DMS53 (cell line): ENCODE data around the gene LDHD.
"Not testable (repeated sequence)": the region's sequence is repeated elsewhere in the genome, so short reads cannot be mapped to it uniquely, and the experiment has no call there.

Experiments used
- DNase-seq: peaks from one replicate; lab custom pipeline; 2025; lab: John Stamatoyannopoulos, UW

The LDHD gene

DNA sequence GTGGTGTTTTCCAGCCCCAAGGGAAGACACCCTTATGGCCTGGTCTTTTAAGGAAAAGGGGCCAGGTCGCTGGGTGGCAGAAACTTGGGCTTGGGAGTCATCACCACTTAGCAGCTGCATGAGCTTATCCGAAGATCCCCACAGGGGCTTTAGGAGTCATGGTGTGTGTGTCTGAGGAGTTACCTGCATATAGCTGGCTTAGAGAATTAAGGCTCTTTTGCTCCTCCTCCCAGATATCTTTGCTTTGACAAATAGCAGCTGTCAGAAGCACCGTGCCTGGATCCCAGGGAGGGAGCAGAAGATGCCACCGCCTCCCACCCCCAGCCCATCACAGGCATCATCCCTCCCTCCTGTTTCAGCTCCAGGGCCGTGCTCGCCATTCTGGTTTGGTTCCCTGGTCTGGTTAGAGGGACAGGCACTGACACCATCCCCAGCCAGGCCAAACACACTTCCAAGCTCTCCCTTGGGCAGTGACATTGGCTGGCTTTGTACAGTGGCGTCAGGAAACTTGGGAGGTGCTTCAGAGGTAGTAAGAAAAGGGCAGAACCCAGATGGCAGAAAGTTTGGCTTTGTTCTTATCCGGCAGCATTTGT is 17.4 kb downstream of the LDHD start:
- DNase-seq: no peak

DNA sequence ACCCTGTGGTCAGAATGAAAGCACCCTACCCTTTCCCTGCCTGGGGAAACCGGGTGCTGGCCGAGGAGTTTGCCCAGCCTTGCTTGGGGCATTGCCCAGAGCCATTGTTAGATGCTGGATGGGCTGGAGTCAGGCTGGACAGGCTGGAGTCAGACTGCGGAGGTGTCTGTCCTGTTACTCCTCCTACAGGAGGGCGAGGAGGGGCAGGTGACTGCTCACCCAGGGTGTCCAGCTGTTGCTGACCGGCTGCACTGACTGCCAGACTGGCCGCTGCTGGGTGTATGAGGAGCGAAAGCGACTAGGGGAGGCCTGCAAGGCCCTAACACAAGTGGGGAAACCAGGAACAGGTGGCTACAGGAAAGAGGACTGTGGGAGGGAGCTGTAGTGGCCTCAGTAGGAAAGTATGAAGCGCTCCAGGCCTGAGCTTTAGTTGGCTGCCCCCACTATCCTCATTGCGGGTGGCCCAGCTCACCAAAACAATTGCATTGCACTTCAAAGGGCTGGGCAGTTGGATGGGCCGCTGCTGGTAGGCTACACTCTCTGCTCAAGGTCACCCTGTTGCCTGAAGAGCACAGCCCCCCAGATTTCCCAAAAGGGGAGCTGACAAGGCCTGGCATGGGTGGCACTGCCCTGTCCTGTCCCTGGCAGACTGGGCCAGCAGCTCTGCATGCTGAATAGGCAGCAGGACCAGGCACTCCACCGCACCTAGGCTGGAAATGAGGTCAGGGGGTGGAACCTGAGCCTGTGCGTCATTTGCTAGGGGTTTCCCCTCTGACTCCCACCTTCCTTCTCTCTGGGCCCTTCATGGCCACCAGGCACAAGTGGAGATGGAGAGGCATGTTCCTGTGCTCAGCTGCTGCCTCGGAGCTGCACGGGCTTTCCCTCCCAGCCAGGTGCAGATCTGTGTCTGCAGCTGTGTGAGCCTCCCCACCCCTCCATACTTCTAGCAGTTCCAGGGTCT is 18.4 kb downstream of the LDHD start:
- peak; percentile 75 for DNase-seq

DNA sequence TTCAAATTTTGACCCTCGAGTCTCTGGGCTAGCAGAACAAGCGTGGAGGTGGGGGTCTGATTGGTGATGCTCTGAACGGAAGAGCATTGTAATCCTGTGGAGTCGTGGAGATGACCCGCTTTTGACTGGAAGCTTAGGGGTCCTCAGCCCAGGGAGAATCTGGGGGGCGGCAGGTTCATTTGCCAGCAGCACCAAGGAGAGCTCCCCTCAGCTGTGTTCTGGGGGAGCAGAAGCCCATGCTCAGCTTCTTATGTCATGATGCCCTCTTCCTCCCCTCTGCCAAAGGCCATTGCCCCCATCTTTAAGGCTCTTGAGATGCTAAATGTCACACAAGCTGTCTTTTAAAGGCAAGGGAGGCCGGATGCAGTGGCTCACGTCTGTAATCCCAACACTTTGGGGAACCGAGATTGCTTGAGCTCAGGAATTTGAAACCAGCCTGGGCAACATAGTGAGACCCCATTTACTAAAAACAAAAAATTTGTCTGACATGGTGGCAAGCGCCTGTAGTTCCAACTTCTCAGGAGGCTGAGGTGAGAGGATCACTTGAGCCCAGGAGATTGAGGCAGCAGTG is 19.3 kb downstream of the LDHD start:
- DNase-seq: no peak

DNA sequence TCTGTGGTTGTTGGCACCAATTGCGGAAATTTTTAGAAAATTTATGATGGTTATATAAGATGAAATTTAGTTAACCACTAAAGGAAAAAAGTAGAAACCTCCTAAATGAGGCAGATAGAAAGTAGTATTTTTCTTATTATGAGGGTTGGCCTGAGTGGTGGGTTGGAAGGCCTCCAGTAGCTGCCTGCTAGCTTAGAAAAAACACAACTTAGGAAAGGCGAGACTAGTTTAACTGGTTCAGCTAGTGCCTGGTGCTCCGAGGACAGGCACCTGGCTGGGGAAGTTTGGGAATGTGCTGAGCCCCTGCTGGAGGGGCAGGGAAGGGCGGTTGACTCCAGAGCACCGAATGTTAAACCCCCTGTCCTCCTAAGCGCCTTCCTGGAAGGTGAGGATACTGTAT is 19.9 kb downstream of the LDHD start:
- DNase-seq: peak; percentile 89

DNA sequence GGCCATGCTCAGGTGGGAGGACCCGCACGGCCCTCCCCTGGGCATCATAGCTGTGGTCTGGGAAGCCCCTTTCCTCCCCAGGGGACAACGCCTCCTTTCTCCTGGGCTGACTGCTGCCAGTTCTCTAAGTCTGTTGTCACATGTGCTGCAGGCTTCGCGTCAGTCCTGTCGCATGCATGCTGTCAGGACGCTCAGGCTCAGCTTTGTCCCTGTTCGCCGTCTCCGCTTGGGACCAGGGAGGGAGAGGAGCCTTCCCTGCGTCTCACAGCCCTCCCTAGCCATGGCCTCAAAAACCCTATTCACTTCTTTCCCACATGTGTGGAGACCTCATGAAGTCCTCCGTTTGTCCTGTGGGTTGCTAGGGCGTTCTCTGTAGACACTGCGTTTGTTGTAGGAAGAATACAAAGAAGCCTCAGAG is 21.4 kb downstream of the LDHD start:
- DNase-seq: no peak

DNA sequence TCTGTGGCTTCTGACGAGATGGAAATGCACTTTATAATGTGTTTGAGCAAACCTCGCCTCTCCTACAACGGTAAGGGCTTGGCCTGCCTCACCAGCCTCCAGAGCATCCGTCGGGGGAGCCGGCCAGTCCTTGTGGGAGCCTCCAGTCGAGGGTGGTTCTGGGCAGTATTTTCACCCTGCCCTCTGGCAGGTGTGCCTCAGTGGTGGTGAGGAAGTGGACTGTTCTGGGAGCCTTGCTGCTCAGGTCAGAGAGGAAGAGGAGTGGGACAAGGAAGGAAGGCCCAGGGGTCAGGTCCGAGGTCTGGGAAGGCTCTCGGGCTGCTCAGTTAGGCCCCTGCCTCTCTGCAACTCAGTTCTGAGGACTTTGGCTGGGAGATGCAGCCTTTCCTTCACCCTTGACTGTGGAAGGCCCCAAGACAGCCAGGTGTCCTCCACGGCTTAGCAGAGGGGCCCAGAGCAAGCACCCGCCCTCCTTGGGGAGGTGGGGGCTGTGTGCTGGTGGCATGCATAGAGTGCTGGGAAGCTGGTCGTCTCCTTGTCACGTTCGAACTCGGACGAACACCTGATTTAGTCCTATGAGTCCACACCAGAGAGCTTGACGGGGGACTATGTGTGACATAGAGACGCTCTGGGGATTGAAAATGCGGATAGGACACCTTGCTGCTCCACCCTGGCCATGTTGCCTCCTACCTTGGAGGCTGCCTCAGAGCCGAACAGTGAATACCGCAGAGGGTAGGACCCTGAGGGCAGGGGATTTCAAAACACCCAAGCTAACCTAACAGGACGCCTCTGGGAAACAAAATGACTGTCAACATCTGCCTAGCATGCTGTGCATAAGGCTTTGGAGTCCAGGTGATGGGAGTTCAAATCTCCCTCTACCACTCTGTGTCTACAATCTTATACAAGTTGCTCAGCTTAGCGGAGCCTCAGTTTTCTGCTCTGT is 22.7 kb downstream of the LDHD start:
- DNase-seq: no peak

DNA sequence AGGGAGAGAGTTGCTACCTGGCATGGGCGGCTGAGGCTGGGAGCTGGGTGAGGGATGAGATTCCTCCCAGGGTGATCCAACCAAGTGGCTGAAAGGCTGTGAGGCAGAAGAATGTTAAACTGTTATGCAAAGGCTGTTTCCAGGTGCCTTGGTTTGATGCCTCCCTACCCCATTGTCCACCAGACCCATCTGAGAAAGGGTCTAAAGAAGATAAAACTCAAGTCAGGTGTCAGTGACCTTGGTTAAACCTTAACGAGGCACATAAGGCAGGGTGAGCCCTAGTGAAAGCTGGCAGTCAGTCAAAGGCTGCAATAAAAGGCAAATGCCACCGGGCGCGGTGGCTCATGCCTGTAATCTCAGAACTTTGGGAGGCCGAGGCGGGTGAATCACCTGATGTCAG is 23.8 kb downstream of the LDHD start:
- DNase-seq: no peak

DNA sequence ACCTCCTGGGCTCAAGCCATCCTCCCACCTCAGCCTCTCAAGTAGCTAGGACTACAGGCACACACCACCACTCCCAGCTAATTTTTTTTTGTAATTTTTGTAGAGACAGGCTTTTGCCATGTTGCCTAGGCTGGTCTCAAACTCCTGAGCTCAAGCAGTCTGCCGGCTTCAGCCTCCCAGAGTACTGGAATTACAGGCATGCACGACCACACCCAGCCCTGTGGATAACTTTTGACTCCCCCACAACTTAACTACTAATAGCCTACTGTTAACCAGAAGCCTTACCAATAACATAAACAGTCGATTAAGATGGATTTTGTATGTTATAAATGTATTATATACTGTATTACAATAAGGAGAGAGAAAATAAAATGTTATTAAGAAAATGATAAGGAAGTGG is 25.0 kb downstream of the LDHD start:
- DNase-seq: not testable (repeated sequence)

DNA sequence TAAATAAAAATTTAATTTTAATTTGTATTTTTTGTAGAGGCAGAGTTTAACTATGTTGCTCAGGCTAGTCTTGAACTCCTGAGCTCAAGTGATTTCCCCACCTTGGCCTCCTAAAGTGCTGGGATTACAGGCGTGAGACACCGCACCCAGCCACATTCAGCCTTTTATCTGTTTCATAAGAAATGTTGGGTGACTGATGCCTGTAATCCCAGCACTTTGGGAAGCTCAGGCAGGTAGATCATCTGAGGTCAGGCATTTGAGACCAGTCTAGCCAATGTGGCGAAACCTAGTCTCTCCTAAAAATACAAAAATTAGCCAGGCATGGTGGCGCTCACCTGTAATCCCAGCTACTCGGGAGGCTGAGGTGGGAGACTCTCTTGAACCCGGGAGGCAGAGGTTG is 25.7 kb downstream of the LDHD start:
- DNase-seq: not testable (repeated sequence)

DNA sequence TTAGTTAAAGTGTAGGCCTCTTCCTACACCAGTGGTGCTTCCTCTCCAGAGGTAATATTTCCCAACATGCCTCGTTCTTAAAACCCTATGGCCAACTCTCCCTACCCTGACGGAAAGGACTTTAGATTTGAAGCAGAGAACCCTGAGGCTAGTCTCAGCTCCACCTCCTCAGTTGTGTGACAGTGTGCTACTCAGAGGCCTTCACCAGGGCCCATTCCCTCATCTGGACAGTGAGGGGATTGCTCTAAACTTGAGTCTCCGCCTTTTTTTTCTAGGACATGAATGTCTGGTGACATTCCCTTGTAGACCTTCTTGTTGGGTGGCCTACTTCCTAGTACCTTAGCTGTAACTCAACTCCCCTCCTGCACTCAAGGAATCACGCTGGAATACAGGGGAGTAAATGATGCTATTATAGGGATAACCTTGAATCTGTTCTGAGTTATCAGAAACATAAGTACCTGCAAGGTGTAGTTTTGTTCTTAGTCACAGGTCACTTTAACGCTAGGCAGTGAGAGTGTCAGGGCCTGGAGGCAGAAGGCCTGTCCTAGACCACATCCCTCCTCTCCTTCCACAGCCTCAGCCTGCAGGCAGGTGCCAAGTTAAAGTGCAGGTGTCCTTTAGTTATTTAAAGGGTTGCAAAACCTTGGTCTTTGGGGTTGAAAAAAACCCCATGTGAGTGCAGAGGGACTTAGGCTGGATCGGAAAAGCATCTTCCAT is 26.9 kb downstream of the LDHD start:
- no peak for DNase-seq

DNA sequence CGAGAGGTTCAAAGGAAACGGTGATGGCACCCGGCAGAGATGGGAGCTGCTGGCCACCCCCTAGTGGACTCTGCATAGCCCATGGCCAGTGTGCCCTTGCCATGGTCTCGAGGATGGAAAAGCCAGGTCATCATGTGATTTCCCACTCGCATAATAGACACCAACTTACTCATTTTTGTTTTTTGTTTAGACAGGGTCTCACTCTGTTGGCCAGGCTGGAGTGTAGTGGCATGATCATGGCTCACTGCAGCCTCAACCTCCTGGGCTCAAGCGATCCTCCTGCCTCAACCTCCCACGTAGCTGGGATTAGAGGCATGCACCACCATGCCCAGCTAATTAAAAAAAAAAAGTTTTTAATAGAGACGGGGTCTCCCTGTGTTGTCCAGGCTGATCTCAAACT is 27.6 kb downstream of the LDHD start:
- no peak for DNase-seq

DNA sequence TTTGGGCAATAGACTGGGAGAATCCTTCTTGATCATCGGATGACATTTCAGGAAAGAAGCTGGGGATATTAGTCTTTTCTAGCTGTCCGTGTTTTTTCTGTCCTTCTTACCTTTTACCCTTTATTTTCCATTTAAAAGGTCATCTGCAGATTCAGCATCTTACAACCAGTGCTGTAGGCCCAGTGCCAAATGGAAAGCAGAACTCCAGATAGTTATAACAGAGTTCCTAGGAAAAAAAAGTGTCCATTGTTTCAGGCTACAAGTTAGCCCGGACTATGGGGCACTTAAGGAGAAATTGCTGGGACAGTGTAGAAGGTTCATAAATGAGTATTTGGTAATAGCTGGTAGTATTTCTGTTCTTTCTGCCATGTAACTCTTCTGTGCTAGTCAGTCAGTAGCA is 28.4 kb downstream of the LDHD start:
- DNase-seq: no peak

DNA sequence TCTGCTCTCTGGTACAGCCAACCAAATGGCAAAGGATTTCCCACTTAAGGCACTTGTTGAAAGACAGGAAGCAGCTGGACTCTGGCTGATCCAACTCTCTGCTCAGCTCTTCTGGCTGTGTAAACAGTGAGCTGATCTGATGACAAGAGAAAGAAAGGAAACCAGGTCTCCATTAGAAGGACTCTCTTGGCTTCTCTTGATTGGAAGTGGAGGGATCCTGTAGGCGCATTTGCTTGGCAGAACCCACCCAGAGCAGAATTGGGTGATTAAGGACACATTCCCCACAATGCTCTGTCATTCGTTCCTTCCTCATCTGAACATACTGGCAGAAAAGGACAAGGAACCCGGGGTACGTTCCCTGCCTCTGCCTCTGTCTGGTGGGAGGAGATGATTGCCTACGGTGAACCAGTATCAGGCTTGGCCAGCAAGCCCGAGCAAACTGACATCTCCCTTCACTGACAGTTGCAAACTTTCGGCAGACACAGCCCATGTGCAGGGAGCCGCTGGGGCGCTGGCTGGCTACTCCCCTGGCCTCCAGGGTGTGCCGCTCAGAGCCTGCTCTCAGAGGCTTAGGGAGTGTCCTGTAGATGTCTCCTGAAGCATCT is 29.1 kb downstream of the LDHD start:
- DNase-seq: peak; percentile 97

DNA sequence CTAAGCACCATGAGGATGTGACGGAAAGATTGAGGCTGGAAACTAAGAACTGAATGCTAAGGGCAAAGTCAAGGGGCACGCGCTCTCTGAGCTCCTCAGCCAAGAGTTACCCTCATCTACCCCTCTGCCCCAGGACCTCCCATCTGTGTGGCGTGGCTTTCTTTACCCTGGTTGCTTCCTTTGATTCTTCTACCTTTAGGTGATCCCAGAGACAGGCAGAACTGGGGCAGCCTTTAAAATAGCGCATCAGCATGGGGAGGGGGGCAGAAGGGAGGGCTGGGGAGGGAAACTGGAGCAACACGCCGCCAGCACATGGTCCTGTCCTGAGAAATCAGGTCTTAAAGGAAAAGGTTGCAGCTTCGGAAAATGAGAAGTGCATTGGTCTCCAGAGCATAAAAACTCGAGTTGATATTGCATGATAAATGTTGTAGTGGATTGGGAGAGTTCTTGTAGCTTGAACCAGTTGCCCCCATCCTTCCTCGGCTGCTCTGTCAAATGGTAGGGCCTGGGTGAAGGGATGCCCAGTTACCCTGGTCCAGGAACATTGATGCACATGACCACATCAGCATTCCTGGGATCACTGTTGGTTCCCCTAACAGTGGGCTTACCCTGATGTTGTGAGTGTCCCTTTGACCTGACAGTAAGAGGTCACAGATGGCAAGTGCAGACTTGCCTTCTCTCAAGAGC is 29.7 kb downstream of the LDHD start:
- DNase-seq: no peak

DNA sequence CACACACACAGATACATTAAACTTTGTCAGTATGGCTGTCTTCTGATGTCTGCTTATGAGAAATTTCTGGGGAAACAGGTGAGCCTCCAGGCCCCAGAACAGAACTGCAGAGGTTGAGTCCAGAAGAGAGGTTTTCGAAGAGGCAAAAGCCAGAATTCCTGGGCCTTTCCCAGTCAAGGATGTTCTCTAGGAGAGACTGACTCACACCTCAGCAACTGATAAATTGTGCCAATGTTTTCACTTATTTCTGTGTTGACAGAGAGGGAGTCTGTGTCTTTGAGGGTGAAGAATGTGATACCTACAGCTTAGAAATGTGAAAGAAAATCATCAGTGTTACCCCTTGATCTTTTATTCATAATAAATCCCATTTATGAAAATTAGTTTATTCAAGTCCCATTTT is 30.3 kb downstream of the LDHD start:
- DNase-seq: peak; percentile 38

DNA sequence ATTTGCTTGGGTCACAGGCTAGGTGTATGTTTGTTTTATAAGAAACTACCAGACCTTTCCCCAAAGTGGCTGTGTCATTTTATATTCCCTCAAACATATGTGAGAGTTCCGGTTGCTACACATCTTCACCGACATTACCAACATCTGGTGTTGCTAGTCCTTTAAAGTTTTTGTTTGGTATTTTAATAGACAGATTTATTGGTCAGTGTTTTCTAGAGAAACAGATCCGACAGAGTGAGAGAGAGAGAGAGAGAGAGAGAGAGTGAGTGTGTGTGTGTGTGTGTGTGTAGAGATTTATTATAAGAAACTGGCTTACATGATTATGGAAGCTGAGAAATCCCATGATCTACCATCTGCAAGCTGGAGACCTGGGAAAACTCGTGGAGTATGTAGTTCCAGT is 31.0 kb downstream of the LDHD start:
- DNase-seq: peak; percentile 51

DNA sequence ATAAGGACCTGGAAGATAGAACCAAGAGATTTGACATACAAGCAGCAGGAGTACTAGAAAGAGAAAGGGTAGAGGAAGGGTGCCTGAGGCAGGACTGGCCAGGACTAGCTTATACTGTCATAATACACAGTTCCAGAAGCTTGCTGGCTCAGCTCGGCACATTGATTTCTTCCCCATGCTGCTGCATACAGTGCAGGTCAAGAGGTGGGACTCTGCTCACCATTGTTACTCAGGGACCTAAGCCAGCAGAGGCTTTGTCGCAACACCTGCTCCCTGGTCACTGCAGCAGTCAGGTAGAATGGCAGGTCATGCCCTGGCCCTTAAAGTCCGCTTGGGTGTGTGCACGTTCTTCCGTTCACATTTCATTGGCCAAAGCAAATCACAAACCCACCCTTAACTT is 32.8 kb downstream of the LDHD start:
- DNase-seq: peak; percentile 51

DNA sequence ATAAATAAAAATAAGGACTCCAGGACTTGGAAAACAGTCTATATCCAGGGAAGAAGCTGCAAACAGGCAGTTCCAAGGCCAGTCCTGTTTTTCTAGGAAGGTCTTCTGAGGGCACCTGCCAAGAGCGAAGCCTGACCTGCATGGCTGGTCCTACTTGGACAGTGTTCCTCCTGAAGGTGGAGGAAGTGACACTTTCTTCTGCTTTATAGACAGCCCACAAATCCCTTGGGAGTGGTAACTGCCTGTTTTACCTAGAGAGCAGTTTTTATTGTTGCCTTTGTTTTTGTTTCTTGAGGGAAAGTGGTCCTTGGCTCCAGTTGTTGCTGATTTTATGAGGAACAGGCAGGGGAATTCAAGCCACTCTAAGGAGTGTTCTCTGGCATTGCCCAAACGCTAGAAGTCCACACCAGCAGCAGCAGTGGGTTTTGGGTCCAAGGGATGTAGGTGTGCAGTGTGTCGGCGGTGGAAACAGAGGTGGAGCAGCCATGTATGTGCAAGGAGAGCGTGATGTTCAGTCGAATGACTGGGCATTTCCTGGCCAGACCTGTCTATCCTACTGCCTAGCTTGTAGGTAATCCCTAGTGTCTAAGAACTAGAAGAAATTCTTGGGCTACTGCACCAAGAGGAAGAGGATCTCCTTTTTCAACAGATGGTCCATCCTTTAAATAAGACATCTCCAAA is 35.3 kb downstream of the LDHD start:
- DNase-seq: no peak

DNA sequence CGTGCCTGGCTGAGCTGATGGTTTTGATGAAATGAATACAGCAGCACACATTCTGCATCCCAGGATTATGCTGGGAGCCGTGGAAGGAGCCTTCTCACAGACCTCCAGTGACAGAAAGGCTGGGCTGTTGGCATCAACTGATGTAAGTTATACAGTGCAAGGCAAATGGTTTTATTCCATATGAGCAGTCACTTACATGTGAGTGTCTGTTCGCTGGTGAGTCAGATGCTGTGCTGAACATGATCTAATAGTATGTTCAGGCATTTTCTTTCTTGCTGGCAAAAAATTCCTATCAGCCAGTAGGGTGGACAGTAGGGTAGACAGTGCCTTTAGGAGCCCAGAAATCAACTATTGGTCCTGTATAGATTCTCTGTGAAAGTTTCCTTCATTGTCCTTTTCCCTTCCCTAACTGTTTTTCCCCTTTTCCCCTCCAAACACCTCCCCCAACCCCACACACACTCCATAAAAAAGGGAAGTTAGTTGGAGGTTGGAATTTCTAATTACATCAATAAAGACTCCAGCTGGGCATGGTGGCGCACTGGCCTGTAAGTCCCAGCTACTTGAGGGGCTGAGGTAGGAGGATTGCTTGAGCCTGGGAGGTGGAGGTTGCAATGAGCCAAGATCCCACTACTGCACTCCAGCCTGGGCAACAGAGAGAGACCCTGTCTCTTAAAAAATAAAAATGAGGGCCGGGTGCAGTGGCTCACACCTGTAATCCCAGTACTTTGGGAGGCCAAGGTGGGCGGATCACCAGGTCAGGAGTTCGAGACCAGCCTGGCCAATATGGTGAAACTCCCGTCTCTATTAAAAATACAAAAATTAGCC is 36.2 kb downstream of the LDHD start:
- DNase-seq: no peak
